ENCODE measurements around the gene IL1R1. TPM values are rescaled to one million over a fixed set of nuclear protein-coding genes. Genes with fewer than 3 reads are reported as not detected.
"Not testable (repeated sequence)": the region's sequence is repeated elsewhere in the genome, so short reads cannot be mapped to it uniquely, and the experiment has no call there.

IL1R1 gene
- total RNA-seq, 1 experiment from 2014 or later: 0.61 TPM

DNA sequence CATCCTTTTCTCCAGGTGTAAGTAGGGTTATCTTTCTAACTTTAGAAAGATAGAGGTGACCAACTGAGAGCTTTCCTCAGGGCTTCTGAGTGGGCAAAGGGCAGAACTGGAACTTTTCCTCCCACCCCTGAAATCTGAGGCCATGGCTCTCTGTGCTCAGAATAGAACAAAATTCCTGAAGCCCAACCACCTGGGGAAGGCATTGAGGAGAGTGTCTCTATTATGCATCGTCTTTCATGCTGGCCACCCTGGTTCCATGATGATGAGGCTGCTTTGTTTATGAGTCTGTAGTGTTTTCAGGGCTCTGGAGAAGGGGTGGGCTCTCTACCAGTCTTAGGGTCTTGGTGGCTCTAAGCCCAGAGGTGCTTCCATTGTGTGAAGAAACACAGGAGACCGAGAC is 30.7 kb upstream of the IL1R1 start:
- DNase-seq (ENCODE audit: low spot score): no peak

DNA sequence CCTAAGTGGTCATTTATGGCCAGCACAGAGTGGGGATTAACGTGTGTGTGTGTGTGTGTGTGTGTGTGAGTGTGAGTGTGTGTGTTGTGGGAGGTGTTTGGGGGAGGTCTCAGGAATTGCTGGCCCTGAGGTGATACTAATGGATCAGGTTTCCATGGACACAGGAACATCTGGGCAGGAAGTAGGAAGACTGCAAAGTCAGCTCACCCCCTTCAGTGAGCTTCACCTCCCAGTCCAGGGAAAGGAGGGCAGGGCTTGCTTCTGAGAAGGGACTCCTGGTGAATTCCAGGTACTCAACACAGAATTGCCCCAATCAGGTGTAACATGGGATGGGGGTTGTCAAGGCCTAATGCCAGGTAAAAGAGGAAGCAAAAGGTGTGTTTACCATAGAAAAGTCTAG is 30.3 kb upstream of the IL1R1 start:
- DNase-seq (ENCODE audit: low spot score): no peak

DNA sequence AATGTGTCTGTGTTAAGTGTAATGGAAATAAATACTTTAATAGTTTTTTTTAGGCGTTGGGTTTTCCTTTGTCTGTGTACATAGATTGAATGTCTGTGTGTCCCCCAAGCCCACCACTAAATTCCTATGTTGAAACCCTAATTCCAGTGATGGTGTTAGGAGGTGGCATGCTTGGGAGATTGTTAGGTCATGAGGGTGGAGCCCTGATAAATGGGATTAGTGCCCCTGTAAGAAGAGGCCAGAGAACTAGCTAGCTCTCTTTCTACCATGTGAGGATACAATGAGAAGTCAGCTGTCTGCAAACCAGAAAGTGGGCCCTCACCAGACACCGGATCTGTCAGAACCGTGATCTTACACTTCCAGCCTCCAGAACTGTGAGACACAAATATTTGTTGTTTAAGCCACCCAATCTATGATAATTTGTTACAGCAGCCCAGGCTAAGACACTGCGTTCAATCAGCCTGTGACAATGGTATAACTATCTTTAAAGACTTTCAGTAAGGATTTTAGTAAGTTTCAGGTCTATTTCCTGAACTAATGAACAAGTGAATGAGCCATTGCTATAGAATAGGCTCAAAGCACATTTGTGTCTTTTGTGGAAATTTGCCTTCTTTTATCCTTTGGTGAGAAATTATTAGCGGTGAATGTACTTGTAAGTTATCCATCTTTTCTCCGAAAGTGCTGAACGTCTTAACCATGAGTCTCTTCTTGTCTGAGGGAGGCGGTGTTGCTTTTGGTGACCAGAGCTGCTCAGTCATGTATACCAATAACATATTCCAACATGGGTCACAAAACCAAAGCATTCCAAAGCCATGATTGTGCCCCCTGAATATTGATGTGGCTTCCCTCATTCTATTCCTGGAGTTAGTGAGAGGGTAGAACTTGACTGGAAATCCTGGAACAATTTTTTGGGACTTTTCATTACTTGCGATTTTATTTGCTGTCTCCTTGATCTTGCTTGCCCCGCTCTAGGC is 29.6 kb upstream of the IL1R1 start:
- DNase-seq (ENCODE audit: low spot score): no peak

DNA sequence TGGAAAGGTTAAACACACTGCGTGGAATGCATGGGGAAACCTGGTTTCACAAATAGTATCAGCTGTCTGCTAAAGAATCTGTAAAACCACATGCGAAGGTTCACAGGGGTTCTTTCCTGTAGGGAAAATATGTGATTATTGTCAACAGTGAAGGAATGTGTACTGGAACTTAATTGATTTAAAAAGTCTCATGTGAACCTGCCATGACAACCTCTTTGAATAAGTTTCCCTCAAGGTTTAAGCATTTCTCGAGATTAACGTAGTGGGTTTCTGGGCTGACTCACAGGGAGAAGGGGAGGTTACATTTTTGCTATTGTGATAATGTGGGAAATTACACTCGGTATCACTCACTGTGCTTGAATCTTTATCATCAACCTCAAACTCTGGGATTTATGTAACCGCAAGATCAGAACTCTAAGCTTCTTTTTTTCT is 28.2 kb upstream of the IL1R1 start:
- DNase-seq (ENCODE audit: low spot score): no peak

DNA sequence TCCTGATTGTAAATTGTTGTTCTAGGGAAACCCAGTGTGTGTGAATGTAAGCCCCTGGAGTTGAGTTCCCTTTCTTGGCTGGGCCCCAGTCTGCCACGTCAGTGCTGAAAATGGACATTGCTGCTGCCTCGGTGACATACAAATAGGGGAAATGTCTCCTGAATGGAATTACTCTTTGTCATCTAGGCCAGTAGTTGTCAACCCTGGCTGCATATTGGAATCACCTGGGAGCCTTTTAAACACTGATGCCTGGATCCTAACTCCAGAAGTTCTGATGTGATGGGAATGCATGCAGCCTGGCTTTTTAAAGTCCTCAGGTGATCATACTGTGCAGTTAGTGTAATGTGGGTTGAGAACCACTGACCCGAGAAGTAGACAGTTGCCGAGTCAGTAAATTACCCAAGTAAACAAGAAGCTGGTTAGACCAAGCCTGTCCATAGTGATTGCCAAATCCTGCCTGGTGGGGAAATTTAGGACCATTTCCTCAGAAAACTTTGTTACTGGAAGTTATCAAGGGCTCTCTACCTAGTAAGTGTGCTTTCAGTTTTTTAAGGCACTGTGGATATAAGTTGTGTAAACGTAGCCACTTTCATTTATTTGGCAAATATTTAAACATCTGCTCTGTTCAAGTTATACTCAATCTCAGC is 27.6 kb upstream of the IL1R1 start:
- DNase-seq (ENCODE audit: low spot score): no peak

DNA sequence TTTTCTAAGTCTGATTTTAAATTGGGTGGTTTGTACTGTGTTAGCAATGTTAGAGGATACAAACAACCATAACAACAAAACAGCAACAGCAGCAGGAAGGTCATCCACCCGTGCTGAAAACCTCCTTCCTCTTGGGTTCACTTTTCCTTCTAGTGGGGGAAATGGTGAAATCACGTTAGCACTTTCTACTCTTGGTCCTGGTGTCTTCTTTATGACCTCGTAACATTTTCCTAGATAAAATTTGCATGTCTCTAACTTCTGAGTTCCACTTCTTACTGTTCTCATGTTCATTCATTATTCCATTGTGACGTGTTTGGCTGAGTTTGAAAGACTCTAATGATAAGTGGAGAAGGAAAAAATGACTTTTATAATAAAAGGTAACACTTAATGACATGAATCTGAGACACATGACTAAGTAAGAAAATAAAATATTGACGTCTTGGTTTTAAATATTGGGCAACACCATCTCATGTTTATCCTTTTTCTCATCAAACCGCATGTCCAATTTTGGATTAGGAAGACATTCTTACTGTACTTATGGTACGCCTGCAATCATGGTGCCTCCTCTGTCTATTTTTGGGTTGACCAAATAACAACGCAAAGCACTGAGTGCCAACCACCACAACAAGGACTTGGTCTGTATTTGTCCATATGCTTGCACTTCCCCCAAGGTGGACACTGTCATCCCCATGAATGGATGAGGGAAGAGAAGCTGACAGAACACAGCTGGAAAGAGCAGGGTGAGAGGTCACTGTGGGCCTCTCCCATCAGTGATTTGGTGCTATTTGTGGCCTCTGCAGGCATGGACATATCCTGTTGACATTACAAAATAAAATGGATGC is 25.7 kb upstream of the IL1R1 start:
- no peak for DNase-seq (ENCODE audit: low spot score)

DNA sequence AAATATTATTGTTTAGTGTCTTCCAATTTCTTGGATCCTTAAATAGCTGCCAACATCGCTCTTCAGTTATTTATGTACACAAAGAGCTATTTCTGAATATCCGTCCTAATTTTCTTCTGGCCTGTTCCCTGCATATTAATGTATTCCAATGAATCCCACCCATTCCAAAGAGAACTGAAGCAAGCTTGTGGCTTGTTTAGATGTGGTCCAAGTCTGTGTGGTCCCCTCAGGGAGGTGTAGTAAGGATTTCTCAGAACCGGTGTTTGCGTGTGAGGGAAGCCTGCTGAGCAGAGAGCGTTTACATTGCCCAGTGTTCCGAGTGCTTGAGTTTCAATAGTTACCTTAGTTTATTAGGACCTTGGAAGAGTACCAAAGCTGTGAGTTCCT is 25.1 kb upstream of the IL1R1 start:
- DNase-seq (ENCODE audit: low spot score): no peak

DNA sequence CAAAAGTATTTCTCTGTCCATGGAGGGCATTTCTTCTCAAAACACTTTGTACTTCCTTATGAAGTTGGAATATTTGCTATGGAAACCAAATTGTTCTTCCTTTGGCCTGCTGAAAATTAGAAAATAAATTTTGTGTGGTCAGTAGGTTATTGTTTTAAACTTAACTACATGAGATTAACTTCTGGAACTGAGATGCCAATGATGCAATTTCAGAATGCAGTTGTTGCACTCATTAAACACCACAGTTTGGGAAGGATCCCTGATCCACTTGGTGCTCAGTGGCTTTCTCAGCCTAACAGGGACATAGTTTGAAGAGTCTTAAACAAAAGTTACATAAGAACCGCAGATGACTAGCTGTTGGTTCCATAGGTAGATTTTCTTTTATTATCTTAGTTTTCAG is 23.3 kb upstream of the IL1R1 start:
- no peak for DNase-seq (ENCODE audit: low spot score)

DNA sequence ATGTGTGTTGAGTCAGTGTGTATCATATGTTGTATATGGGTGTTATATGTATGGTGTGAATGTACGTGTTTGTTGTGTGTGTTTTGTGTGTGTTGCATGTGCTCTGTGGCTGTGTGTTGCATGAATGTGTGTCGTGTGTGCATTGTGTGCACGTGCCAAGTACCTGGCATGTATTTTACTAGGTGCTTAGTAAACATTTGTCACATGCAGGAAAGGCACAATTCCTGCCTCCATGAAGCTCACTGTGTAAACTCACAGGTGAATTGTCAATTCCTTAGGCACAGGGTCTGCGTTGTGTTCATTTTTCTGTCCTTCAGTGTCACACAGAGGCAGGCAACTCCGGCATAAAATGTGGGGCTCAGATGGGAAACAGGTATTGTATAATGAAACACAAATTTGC is 22.3 kb upstream of the IL1R1 start:
- DNase-seq (ENCODE audit: low spot score): no peak

DNA sequence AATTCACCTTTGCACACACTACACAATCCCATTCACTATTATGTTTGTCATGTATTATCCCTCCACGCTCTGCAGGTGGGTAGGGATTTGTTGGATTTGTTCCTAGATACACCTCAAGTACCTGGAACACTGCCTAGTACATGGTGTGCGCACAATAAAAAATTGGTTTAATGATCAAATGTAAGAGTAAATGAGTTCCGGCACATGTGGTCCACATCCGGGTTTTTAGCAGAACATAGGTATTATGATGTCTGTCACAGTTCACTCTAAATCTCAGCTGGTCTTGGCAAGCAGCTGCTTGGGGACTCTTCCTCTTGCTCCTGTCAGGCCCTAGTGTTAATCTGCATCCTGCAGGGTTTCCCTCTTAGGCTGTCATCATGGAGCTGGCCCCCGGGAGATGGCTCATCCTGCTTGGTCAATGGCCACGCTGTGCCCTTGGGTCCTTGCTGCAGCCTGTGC is 21.8 kb upstream of the IL1R1 start:
- DNase-seq (ENCODE audit: low spot score): no peak

DNA sequence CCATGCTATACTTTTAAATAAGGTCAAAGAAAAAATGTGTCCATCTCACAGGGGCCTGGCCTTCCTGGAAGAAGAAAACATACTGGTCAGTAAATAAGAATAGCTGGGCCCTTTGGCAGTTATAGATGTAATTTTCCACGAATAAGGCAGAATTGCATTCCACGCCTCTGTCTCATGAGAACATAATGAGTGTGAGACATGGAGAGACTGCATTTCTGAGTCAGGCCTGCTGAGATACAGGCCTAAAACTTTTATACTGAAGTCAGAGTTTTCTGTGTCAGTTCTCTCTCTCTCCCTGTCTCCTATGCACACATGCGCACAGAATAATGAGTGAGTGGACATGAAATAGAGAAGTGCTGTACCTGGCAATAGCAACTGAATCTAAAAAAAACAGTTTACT is 20.4 kb upstream of the IL1R1 start:
- no peak for DNase-seq (ENCODE audit: low spot score)

DNA sequence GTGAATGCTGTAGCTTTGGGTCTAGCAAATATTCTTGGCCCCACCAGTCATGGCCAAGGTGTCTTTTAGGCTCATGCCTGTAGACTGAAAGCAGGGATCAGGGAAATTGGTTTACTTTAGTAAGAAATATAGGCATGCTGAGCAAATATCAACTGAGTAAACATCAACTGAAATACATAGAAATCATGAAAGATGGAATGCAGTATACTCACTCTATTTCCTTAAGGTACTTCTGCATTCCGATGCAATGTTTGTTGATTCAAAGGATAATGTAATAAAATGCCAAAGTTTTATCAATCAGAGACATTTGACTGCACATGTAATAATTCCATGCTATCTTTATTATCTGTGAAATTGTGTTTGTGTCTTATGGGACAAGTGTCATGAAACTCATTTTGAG is 19.6 kb upstream of the IL1R1 start:
- DNase-seq (ENCODE audit: low spot score): no peak

DNA sequence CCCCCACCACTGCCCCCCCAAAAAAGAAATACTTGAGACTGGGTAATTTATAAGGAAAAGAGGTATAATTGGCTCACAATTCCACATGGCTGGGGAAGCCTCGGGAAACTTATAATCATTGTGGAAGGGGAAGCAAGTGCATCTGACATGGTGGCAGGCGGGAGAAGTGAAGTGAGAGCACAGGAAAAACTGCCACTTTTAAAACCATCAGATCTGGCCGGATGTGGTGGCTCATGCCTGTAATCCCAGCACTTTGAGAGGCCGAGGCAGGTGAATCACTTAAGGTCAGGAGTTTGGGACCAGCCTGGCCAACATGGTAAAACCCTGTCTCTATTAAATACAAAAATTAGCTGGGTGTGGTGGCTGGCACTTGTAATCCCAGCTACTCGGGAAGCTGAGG is 18.1 kb upstream of the IL1R1 start:
- not testable (repeated sequence) for DNase-seq (ENCODE audit: low spot score)

DNA sequence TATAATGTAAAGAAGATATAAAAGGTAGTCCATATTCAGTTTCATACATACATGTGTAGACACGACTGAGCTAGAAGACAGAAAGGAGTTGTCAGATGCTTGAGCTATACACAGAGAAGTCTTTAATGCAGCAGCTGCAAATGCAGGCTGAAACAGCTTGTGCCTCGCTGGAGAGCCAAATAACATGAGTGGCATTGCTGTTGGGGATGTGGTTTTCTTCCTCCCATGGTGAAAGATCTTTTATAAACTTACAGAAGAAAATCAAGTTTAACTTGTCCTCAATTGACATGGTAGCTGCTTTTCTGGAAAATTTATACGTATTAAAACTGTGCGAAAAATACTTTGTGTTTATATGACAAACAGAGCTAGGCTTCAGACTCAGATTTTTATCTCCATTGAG is 16.4 kb upstream of the IL1R1 start:
- no peak for DNase-seq (ENCODE audit: low spot score)

DNA sequence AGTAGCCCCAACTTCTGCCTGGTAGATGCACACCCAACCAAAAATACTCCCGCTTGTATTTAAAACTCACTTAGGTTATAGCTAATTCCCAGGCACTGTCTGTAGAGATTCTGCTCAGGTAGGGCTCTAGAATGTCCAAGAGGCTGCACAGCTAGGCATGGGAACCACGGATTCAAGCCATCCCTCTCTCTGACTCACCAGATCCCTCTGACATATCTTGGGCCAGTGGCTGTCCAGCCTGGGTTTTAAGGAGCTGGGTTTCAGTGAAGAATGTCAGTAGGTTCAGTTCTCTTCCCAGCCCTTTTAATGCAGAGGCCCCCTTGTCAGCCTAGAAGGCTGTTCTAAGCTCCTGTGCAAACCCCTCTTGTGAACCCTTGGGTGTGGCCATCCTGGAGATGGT is 15.9 kb upstream of the IL1R1 start:
- no peak for DNase-seq (ENCODE audit: low spot score)

DNA sequence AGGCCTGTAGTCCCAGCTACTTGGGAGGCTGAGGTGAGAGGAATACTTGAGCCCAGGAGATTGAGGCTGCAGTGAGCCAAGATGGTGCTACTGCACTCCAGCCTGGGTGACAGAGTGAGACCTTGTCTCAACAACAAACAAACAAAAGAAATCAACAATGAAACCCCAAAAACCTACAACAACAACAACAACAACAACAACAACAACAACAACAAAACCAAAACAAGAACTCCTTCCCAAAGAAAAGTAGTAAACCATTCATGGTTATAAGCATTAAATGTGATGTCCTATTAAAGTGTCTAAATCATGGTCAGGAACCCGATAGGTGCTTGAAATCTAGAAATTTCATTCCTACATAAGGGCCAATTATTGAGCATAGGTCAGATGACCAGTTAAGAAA is 13.5 kb upstream of the IL1R1 start:
- DNase-seq (ENCODE audit: low spot score): no peak

DNA sequence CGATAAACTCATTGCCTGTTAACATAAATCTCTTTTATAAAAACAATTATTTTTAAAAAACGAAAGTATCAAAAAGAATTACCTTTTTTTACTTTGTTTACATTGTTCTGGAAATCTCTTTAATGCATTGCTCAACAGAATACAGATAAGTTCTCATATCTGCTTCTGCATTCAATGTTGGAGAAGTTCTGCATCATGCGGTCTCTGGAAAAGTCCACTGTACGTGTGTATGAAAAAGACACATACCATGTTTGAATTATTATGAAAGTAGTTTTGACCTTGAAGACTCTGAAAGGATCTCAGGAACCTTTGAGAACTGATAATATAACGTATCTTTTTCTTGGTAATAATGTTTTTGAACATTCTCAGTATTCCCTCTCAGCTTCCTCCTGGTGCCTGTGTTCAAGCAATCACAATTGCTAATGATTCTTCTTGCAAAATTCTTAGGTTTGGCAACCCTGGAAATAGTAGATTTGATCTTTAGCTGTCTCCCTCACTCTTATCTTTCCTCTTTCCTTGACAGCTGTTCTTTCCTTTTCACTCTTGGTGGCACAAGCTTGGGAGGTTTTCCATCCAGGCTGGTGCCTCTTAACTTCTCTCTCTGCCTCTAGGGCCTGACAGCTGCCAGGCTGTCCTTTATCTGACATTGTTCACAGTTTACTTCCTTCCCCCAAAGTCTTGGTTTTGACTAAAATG is 12.4 kb upstream of the IL1R1 start:
- no peak for DNase-seq (ENCODE audit: low spot score)

DNA sequence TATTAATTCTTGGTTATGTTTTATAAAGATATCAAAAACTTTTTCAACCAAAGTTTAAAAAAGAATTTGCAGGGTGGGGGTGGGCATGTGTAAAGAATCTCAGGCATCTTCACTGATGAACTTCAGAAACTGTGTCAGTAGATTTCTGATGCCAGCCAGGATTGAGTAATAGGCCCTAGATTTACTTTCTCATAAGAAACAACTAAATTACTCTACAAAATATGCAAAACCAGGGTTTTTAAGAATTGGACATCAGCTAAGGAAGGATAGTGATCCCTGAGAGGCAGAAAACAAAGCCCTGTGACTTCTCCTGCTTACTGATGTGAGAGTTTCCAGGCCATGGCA is 11.9 kb upstream of the IL1R1 start:
- DNase-seq (ENCODE audit: low spot score): no peak

DNA sequence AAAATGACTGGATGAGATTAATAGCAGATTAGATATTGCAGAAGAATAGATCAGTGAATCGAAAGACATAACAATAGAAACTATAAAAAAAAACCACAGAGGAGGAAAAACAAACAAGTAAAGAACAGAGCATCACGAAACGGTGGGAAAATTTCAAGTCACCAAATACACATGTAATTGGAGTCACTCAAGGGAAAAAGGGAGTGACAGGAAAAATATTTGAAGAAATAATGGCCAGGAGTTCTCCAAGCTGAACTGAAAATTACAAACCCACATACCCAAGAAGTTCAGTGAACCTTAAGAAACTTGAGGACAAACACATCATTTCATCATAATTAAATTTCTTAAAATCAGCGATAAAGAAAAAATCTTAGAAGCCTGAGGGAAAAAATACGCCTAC is 11.0 kb upstream of the IL1R1 start:
- DNase-seq (ENCODE audit: low spot score): no peak

DNA sequence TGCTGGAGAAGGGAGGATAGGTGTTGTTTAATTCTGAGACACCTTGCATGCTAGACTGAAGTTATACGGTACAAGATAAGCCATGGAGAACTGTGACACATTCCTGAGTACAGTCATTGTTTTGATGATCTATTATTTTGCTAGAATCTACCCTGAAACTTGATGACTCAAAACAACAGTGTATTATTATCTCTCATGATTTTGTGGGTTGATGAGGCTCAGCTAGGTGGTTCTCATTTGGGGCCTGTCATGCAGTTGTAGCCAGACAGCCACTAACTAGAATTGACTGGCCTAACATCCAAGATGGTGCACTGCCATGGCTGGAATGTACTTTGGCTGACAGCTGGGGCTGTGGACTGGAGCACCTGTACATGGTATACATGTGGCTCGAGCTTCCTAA is 5.4 kb upstream of the IL1R1 start:
- DNase-seq (ENCODE audit: low spot score): no peak

DNA sequence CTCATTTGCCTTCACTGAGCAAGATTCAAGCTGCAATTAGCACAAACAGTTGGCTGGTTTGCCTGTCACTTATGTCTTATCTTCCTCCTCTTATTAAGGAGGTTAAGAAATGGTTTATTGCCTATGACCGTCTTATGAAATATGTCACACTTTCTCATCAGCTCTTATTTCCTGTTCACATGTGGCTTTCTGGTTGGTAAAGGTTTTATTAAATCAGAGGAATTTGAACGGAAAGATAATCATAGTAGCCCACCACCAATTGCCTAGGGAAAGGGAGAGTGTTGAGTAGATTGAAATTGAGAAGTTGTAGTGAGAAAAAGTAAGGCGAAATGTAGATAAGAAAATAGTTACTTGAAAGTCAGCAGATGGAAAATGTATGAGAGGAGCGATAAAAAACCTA is 4.2 kb upstream of the IL1R1 start:
- no peak for DNase-seq (ENCODE audit: low spot score)

DNA sequence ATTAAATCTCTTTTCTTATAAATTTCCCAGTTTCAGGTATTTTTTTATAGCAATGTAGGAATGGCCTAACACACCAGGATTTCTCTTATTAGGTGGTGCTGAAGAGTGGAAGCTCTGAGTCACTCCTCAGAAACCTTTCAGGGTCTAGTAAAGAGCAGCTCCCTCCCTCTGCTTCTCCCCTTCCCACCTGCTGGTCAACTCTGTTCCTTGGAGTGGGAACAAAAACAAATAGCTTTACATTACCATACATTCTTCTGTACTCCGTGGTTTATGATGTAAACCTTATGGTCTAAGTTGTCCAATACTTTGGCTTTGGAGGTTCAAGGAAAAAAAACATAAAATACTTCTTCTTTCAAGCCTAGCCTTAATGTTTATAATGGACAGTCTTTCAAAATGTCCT is 2.7 kb upstream of the IL1R1 start:
- DNase-seq (ENCODE audit: low spot score): no peak
